HEK293 (cell line): Measurements from ENCODE around the gene SEC62.

ENCODE experiments used
- IKZF3 ChIP-seq: fragments of 450-650 bp; IDR thresholded peaks from 2 replicates; pipeline ENCODE4 v1.5.0; 2018; ENCODE audit warnings: missing biosample characterization, mild to moderate bottlenecking, missing genetic modification characterization, moderate library complexity
- PBX3 ChIP-seq: sonication (generic); formaldehyde crosslinking; IDR thresholded peaks from 2 replicates; pipeline ENCODE4 v1.8.1; 2022; ENCODE audit warnings: mild to moderate bottlenecking, moderate library complexity, missing genetic modification reagents
- ZBTB17 ChIP-seq: fragments of 450-650 bp; formaldehyde crosslinking; IDR thresholded peaks from 2 replicates; pipeline ENCODE4 v1.5.1; 2016; ENCODE audit warnings: missing biosample characterization, missing genetic modification characterization
- ZBTB21 ChIP-seq: fragments of 450-650 bp; formaldehyde crosslinking; IDR thresholded peaks from 2 replicates; pipeline ENCODE4 v1.5.1; 2017; ENCODE audit warnings: missing biosample characterization, missing genetic modification characterization
- ZNF121 ChIP-seq: fragments of 450-650 bp; formaldehyde crosslinking; IDR thresholded peaks from 2 replicates; pipeline ENCODE4 v1.5.1; 2016; ENCODE audit warnings: missing biosample characterization, missing genetic modification characterization
- ZNF302 ChIP-seq: fragments of 450-650 bp; formaldehyde crosslinking; IDR thresholded peaks from 2 replicates; pipeline ENCODE4 v1.5.1; 2016; ENCODE audit warnings: missing biosample characterization, missing genetic modification characterization, low read depth
- ZNF350 ChIP-seq: fragments of 450-650 bp; formaldehyde crosslinking; IDR thresholded peaks from 2 replicates; pipeline ENCODE4 v1.5.0; 2017; ENCODE audit warnings: missing biosample characterization, mild to moderate bottlenecking, missing genetic modification characterization
- ZNF610 ChIP-seq: fragments of 450-650 bp; formaldehyde crosslinking; IDR thresholded peaks from 2 replicates; pipeline ENCODE4 v1.5.1; 2016; ENCODE audit warnings: missing biosample characterization, missing genetic modification characterization, borderline replicate concordance
- ZNF76 ChIP-seq: fragments of 450-650 bp; formaldehyde crosslinking; IDR thresholded peaks from 2 replicates; pipeline ENCODE4; 2016; ENCODE audit warnings: low read depth, missing biosample characterization, missing genetic modification characterization, borderline replicate concordance
- TF ChIP-seq, protein P1 (sequence below): fragments of 450-650 bp; formaldehyde crosslinking; IDR thresholded peaks from 2 replicates; pipeline ENCODE4 v1.5.1; 2016; ENCODE audit warnings: missing biosample characterization, missing genetic modification characterization

DNA sequence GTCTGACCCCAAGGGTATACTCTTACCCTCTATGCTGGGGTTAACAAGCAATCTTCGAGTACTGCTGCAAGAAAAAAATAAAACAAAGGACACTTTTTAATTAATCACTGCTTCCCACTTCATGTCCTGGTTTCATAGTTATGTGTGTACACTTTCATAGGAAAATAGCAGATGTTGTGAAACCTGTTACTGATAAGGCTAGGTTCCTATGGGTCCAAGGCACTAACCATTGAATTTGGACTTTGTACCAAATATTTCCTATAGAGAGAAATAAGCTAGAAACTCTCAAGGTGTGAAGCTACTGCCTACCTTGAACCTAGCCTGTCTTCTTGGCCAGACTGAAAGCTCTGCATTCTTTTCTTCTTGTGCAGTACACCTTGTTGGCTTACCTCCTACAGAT is 56.6 kb downstream of the SEC62 start:
- TF ChIP-seq PBX3 (CRISPR knock-in tag) (no peak), ZNF121 (no peak), ZNF302 (no peak), ZBTB17 (tag by site-specific recombination) (no peak), ZBTB21 (tag by site-specific recombination) (no peak), ZNF76 (no peak), ZNF350 (tag by site-specific recombination) (no peak), IKZF3 (tag by site-specific recombination) (no peak), ZNF610 (tag by site-specific recombination) (no peak)
- TF ChIP-seq, protein P1, sequence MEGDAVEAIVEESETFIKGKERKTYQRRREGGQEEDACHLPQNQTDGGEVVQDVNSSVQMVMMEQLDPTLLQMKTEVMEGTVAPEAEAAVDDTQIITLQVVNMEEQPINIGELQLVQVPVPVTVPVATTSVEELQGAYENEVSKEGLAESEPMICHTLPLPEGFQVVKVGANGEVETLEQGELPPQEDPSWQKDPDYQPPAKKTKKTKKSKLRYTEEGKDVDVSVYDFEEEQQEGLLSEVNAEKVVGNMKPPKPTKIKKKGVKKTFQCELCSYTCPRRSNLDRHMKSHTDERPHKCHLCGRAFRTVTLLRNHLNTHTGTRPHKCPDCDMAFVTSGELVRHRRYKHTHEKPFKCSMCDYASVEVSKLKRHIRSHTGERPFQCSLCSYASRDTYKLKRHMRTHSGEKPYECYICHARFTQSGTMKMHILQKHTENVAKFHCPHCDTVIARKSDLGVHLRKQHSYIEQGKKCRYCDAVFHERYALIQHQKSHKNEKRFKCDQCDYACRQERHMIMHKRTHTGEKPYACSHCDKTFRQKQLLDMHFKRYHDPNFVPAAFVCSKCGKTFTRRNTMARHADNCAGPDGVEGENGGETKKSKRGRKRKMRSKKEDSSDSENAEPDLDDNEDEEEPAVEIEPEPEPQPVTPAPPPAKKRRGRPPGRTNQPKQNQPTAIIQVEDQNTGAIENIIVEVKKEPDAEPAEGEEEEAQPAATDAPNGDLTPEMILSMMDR (tag by site-specific recombination): no peak
